HG02870 (cell line): ENCODE data around the gene AHCY.
A peak's percentile ranks its signal among the peaks of the same experiment; 100 is the strongest.

Experiments used
- ATAC-seq: cut with Tn5 transposase; IDR thresholded peaks from one replicate; pipeline ENCODE4 v1.9.1; 2021; ENCODE audit warnings: mild to moderate bottlenecking, moderate library complexity; ENCODE audit not compliant: unreplicated experiment

Gene AHCY

DNA sequence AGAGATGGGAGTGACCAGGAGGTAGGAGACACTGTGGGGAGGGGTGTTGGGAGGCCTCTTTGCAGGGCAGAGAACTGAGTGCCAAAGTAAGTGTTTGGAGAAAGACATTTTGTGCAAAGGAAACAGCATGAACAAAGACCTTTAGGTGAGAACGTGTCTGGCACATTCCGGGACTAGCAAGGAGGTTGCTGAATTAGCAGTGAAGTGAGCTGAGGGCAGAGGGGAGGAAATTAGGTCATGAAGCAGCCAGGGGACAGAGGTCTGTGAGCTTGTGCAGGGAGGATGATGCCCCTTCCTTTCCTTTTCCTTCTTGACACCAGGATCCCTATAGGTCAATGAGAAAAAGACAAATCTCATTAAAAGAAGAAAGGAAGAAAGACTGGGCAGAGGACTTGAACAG is 21.4 kb upstream of the AHCY start:
- no peak for ATAC-seq

DNA sequence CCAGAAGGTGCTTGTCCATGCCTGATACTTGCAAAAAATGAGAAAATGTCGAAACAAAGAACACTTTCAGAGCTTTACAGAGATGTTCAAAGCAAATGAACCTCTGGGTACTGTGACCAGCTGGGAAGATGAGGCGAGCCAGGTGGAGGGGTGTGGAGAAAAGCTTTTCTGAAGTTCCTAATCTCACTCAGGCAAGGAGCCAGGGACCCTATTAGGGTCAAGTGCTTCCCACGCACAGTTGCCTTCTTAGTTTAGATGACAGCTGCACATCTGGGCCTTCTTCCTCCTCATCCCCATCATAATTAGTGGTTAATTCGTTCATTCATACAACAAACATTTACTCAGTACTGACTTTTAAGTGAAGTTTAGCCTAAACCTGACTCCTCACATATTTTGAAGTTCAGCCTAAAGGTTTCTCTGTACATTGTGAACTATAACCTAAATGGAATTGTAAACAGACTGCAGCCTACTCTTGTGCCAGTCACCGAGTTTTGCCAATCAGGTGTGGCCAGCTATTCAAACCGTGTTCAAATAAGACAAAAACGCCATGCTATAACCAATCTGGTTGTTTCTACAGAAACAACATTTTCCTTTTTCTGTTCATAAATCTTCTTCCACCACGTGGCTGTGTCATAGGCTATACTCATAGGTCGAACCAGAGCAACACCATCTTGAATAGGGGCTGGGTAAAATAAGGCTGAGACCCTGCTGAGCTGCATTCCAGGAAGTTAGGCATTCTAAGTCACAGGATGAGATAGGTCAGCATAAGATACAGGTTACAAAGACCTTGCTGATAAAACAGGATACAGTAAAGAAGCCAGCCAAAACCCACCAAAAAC is 19.3 kb upstream of the AHCY start:
- no peak for ATAC-seq

DNA sequence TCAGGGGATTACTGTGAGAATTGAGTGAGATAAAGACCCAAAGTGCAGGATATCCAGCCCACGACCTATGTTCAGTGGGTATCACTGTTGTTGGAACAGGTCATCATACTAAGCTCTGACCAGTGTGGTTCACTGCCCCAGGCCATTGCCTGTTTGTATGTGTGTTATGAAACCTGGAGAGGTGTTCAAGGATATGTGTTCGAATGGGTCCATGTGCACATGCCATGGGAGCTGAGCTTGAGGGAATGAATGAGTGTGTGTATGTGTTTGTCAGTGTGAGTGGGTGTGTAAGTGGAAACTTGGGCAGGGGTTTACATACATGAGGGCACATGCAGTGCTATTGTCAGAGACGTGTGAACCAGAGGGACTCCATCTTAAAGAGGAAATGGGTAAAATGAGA is 17.7 kb upstream of the AHCY start:
- no peak for ATAC-seq

DNA sequence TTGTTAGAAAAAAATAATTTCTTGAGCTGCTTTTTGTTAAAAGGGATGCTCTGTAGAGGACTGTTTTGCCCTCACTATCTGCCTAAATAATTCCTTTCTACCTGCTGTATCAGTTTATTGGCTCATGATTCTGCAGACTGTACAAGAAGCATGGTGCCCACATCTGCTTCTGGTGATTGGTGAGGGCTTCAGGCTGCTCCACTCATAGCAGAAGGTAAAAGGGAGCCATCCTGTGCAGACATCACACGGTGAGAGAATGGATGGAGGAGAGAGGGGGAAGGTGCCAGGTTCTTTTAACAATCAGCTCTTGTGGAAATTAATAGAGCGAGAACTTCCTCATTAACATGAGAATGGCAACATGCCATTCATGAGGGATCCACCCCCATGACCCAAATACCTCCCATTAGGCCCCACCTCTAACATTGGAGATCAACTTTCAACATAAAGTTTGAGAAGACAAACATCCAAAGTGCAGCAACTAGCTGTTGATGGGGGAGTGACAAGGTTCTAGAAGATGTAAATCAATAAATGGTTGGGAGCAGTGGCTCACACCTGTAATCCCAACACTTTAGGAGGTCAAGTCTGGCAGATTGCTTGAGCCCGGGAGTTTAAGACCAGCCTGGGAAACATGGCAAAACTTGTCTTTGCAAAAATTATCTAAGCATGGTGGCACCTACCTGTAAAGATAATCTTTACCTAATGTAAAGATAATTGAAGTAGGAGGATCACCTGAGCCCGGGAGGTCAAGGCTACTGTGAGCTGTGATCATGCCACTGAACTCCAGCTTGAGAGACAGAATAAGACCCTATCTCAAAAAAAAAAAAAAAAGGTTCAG is 15.7 kb upstream of the AHCY start:
- no peak for ATAC-seq

DNA sequence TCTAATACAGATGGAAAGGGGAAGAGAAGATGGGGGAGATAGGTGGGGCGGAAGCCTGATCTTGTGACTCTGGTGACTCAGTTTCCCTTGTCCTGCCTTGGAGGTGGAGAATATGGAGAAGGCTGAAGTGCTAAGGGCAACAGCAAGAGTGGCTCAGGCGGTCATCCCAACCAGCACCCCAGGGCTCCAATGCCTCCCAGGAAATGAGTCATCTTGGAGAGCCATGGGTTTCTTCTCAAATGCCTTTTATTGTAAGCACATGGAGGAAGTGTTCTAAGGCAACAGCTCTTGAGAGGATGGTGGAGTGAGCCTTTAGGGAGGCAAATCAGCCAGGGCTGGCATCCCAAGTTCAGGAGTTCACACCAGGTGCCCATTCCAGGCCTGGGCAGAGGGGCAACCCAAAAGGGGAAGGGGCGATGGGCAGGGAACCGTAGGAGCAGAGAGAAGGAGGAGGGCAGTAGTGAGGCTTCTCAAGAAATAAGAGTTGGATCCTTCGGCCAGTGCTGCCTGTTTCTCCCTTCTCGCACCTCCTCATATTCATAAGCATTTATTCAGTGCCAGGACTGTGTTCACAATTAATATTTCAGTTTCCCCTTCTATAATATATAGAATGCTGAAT is 13.2 kb upstream of the AHCY start:
- no peak for ATAC-seq

DNA sequence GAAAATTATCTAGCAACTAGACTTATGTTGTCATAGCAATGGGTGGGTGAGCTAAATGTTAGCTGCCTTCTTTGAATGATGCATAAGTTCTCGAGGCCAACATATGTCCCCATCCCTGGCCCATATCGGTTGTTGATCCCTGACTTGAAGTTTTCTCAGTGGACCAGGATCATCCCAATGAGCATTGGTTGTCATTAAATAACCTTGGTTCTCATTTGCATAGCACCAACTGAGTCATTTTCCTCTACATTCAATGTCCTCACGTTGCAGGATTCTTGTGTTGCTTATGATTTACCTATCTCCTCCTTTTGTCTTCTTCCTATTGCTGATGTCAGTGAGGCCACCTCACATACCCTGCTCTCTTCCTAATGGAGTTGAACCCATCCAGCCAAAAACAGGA is 12.1 kb upstream of the AHCY start:
- no peak for ATAC-seq

DNA sequence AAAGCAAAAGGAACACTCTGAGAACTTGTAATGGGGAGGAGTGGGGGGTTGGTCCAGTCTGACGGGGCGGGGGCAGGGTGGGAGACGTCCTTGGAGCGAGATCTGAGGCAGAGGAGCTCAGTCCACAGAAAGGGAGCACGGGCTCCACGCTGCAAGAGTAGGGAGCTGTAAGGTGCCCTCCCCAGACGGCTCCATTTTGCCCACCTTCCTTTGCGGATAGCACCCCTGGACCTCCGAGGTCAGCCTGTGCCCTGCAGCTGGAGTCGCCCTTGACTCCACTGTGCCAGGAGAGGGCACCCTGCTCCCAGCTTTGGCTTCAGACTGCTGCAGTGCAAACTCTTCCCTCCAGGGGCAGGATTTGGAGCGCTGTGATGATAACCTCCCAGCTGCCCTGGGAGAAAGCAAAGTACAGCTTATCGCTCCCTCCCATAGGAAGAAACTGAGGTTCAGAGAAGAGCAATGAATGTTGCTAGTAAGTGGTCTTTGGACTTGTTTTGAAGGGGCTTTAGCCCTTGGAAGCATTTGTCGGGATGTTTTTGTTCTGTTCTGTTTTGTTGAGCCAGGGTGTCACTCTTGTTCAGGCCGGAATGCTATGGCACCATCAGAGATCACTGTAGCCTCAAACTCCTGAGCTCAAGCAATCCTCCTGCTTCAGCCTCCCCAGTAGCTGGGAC is 9.5 kb upstream of the AHCY start:
- peak; percentile 67 for ATAC-seq

DNA sequence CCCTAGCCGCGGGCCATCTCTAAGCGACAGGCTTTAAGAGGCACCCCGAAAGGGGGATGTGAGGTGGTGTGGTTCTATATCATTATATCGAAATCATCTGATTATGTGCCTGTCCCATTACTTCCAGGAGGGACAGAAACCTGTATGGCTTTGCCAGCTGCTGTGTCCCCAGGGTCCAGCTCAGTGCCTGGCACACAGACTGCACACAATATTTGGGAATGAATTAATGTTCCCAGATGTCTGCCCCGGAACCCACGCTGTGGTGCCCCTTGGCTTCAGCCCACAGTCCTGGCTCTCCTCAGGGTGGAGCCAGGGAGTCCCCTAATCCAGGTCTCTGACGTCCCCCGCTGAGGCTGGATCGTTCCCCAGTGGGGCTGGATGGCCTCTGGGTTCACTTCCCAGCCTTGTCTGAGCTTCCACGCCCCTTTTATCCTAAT is 8.9 kb upstream of the AHCY start:
- no peak for ATAC-seq

DNA sequence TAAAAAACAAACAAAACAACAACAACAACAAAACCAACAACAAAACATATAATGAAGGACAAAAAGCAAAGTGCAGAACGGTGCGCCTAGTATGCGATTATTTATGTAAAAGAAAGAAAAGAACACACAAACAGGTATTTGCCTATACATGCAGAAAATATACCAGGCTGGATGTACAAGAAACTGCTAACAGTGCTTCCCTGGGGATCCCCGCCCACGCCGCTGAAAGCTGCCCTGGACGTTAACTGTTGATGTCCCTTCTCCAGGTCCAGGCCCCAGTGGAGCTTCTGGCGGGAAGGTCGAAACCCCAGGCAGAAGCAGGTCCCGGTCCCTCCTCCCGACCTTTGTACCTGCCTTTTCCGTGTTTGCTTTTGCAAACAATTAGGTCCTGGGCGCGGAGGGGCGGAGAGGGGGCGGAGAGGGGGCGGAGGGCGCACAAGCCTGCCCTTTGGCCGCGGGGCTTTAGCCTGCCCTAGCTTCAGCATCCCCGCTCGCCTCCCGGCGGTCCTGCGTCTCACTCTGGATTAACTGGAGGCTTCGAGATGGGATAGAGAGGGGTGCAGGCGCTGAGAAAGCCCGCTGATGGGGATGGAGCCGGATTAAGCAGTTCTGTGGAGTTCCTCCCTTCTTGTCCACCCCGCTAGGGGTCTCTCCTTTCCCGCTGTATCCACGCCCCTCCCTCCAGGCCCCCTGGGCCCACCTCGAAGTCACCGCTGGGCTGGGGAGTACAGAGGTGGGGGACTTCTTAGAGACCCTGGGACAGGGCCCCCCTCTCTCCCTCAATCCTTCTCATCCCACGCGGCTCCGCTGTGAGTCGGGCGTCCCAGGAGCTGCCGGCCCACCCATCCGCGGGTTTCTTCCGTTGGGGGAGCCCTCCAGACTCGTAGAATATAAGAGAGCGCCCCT is 8.2 kb upstream of the AHCY start:
- no peak for ATAC-seq

DNA sequence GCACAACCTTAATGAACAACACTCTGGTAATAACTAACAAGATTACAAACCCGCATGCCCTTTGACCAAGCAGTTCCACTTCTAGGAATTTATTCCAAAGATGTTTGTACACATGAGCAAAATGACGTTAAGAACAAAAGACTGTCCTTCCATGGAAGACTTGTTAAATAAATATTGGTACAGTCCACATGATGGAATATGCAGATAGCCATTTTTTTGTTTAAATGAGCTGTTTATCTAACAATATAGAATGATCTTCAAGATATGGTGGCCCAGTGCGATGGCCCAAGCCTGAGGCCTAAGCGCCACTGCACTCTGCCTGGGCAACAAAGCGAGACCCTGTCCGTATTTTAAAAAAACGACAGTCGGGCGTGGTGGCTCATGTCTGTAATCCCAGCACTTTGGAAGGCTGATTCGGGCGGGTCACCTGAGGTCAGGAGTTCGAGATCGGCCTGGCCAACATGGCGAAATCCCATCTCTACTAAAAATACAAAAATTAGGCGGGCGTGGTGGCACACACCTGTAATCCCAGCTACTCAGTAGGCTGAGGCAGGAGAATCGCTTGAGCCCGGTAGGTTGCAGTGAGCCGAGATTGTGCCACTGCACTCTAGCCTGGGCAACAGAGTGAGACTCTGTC is 7.4 kb upstream of the AHCY start:
- no peak for ATAC-seq

DNA sequence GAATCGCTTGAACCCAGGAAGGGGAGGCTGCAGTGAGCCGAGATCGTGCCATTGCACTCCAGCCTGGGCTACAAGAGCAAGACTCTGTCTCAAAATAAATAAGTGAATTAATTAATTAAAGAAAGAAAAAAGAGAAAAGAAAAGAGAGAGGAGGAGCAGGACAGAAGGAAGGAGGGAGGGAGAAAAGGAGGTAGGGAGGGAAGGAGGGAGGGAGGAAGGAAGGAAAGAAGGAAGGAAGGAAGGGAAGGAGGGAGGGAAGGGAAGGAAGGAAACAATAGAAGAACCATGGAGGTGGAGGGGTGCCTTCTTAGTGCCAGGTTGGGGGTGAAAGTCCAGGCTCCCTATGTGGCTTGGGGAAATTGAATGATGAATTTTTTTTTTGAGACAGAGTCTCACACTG is 6.5 kb upstream of the AHCY start:
- no peak for ATAC-seq

DNA sequence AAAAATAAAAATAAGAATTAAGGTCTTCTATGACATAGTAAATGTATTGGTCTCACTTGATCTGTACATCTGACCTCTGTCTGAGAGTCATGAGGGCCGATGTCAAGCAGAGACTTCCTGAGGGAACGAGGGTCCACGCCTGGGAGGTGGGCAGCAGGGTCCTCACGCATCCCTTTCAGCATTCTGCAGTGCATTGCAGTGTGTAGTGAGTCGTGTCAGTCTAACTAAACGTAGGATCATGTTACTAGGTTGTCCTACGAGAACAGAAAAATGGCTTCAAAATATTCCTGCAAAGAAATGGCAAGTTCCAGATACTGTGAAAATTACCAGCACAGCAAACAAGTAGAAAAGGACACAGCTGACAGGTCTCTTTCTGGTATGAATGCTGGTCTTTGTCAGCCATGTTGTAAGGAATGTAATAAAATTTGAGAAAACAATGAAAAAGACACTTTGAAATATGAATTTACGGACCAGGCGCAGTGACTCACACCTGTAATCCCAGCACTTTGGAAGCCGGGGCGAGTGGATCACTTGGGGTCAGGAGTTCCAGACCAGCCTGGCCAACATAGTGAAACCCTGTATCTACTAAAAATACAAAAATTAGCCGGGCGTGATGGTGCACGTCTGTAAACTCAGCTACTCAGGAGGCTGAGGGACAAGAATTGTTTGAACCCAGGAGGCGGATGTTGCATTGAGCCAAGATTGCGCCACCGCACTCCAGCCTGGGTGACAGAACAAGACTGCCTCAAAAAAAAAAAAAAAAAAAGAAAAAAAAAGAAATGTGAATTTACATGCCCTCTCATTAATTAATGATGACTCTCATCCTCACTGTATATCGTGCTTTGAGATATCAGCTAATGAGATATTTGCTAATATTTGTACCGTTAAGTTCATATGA is 2.4 kb upstream of the AHCY start:
- no peak for ATAC-seq

DNA sequence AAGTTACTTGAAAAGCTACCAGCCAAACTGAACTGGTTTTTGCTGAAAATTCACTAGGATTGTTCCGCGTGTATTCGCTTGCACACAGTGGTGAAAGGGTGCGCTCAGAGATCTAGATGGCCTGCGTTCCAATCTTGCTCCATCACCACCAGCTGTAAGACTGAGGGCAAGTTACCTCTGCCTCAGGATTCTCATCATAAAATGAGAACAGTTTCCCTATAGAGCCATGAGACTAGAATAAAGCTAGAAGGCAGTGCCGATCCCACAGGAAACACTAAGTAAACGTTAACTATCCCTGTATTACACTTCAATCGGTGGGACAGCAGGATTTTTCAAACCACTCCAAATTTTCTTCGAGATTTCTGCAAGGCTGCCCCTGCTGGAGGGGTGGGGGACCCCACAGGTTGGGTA is 838 bp downstream of the AHCY start:
- ATAC-seq, result no peak

DNA sequence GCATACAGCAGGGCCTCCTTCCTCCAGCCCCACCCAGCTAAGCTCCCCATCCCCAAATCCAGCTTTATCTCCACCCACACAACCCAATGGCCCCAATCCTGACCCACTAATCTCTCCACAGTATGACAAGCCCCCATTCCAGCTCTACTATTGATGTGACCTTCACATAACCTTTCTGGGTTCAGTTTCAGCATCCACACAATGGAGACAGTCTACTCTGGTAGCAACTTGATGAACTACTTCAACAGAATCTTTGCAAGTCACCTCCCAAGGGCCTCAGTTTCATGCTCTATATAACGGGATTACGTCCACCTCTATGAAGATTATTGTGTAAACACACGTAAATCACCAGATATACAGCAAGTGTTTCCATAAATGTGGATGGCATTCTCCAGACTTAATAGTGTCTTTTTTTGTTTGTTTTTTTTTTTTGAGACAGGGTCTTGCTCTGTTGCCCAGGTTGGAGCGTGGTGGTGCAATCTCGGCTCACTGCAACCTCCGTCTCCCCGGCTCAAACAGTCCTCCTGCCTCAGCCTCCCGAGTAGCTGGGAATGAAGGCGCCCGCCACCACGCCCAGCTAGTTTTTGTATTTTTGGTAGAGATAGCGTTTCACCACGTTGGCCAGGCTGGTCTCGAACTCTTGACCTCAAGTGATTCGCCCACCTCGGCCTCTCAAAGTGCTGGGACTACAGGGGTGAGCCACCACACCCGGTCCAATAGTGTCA is 1.4 kb downstream of the AHCY start:
- no peak for ATAC-seq

DNA sequence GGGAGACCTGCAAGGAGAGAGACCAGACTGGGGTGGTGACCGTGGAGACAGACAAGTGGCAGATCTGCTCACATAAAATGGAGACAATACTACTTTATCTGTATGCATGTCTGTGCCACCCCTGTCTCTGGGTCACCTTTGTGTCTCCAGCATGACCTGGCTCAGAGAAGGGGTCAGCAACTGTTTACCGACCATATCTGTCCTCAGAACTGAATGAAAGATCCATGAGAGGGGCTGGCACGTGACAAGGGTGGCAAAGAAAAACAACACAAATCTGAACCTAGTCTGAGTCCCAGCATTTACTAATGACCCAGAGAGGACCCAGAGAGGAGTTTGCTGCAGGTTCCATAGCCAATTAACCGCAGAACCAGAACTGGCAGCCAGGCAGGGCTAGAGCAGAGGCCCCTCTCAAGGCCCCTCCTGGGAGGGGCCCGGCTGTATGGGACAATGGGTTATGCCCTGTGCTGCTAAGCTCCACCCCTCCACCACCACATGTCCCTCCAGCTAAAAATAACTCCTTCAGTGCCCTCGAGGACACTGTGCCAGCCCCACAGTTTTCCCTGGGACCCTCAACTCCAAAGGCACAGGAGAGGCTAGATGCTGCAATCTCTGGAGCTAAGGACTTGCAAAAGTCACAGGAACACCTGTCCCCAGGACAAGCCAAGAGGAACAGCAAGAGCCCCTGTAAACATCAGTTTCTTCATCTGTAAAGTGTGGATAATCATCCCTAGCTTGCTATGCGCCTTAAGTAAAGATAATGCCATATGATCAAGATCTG is 2.2 kb downstream of the AHCY start:
- ATAC-seq, result no peak

DNA sequence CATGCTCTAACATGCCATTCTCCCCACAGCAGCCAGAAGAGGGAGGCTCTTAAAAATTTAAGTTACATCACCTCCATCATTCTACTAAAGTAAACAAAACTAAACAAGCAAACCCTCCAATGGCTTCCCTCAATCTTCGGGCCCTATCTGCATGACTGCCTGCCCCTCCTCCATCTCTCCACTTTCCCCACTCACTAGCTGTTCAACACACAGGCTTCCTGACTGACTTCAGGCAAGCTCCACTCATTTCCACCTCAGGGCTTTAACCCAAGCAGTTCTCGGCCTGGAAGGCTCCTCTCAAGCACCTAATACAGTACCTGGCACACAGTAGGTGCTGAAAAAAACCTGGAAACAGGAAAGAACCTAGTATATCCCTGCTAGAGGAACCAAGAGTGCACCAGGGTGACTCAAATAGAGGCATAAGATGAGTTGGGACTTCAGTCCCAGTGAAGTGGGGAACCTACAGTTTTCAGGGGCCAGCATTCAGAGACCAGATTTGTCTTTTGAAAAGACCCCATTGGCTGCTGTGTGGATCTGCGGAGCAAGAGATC is 2.8 kb downstream of the AHCY start:
- ATAC-seq, result no peak
